ENCODE measurements around the gene NOS1AP. TPM values are rescaled to one million over a fixed set of nuclear protein-coding genes. Genes with fewer than 3 reads are reported as not detected.

NOS1AP gene
- total and polyA plus RNA-seq, 2 donors from 2014 or later = 0.47 to 10.7 TPM

DNA sequence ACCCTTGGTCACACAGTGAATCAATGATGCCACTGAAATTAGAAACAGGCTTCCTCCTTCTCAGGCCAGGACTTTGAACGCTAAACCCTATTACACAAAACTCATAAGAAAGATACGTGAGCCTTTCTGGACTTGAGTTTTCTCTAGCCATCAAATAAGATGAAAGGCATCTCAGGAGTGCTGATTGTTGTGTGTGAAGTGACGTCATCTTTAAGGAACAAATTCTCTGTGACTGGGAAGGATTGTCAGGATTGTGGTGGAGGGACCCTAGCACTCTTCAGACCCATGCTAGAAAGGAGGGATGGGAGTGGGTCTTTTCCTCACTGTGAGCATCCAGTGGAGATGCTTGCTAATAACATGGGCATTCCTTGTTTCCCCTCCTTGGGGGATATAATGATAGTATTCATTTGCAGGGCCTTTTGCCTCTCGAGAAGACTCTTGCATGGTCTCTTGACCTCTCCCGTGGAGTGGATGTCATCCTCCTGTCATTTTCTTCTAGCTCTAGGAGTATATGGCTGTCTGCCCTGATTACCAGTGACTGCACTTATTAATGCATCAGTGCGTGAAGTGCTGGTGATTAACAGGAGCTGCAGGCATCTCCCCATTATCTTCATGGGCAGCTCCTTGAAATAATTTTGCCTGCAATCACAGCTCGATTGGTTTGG, 267.3 kb downstream of the NOS1AP start:
- Histone ChIP-seq H3K9ac (ENCODE audit: low read length in 3 of 3) (no peak overlapping the region), H3K27ac (ENCODE audit: low read depth in 2 of 2, low read length in 2 of 2) (no peak overlapping the region), H3K9me3 (ENCODE audit: control insufficient read depth in 2 of 3, insufficient read depth in 1 of 3, low read length in 3 of 3) (no peaks in the 10 kb centered on the region), H3K4me3 (ENCODE audit: low read length in 3 of 3) (no peak overlapping the region), H3K27me3 (ENCODE audit: control insufficient read depth, insufficient read depth, low read length) (no peaks in the 10 kb centered on the region), H3K36me3 (ENCODE audit: control insufficient read depth in 2 of 3, insufficient read depth in 3 of 3, low read length in 3 of 3) (no peaks in the 10 kb centered on the region), H3K4me1 (ENCODE audit: control insufficient read depth in 2 of 3, insufficient read depth in 2 of 3, low read depth in 1 of 3, low read length in 3 of 3) (no peaks in the 10 kb centered on the region)
- TF ChIP-seq, protein P1, sequence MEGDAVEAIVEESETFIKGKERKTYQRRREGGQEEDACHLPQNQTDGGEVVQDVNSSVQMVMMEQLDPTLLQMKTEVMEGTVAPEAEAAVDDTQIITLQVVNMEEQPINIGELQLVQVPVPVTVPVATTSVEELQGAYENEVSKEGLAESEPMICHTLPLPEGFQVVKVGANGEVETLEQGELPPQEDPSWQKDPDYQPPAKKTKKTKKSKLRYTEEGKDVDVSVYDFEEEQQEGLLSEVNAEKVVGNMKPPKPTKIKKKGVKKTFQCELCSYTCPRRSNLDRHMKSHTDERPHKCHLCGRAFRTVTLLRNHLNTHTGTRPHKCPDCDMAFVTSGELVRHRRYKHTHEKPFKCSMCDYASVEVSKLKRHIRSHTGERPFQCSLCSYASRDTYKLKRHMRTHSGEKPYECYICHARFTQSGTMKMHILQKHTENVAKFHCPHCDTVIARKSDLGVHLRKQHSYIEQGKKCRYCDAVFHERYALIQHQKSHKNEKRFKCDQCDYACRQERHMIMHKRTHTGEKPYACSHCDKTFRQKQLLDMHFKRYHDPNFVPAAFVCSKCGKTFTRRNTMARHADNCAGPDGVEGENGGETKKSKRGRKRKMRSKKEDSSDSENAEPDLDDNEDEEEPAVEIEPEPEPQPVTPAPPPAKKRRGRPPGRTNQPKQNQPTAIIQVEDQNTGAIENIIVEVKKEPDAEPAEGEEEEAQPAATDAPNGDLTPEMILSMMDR (IDR thresholded peaks at IDR 0.05; ENCODE audit: borderline replicate concordance, extremely low read depth, insufficient read depth) = no peak
- DNase-seq (no peak), FAIRE-seq (no peak)
- intact Hi-C loops (cut with DNase I) = no loop called here

DNA sequence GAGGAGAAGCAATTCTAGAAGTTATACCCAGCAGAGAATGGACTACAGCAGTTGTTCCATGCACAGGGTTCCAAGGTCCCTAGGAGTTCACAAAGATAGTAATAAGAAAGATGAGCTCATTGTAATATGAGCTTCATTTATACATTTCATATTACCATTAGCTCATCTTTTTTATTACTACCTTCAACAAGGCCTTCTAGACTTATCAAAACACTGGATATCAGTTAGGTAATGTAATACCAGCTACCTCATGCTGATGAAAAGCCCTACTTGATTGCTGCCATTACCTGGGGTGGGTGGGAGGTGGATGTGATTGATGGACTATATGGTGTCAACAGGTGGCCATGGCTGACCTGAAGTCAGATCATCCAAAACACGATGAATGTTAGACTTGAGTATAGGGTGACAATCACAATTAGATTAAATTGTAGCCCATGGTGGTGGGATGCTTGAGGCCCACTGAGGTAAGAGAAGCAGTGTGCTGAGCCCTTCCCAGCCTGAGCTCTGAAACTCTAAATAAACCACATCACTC, 273.0 kb downstream of the NOS1AP start:
- no peak for FAIRE-seq

DNA sequence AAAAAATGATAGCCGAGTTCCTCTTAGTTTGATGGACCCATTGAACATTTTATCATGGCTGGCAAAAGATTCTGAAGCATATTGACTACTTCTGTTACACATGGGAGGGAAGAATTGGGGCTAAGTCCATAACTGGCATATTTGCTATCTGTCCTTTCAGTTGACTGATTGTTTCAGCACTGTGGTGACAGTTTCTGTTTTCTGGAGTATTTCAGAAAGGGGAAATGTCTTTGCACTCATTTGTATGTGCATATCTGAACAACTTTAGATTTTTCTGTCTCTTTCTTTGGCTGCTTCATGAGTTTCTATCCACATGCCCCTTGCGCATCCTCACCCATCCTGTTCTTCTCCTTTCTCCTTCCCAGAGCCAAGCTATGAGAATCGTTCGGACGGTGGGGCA, 274.0 kb downstream of the NOS1AP start:
- DNase-seq = no peak
- Histone ChIP-seq H3K36me3 (ENCODE audit: control insufficient read depth in 2 of 3, insufficient read depth in 3 of 3, low read length in 3 of 3) (no peaks in the 10 kb centered on the region), H3K9ac (ENCODE audit: low read length in 3 of 3) (no peak overlapping the region), H3K27ac (ENCODE audit: low read depth in 2 of 2, low read length in 2 of 2) (no peak overlapping the region), H3K9me3 (ENCODE audit: control insufficient read depth in 2 of 3, insufficient read depth in 1 of 3, low read length in 3 of 3) (no peaks in the 10 kb centered on the region), H3K4me3 (ENCODE audit: low read length in 3 of 3) (no peak overlapping the region), H3K27me3 (ENCODE audit: control insufficient read depth, insufficient read depth, low read length) (no peaks in the 10 kb centered on the region), H3K4me1 (ENCODE audit: control insufficient read depth in 2 of 3, insufficient read depth in 2 of 3, low read depth in 1 of 3, low read length in 3 of 3) (no peaks in the 10 kb centered on the region)
- TF ChIP-seq, protein P1 (IDR thresholded peaks at IDR 0.05; ENCODE audit: borderline replicate concordance, extremely low read depth, insufficient read depth) = no peak
- intact Hi-C loops (cut with DNase I) = no loop called here
- no peak for FAIRE-seq

More for the DNA sequence above, 273.0 kb downstream of the NOS1AP start:
- H3K36me3 ChIP-seq (ENCODE audit: control insufficient read depth in 2 of 3, insufficient read depth in 3 of 3, low read length in 3 of 3) = no peaks in the 10 kb centered on the region
- TF ChIP-seq, protein P1 (IDR thresholded peaks at IDR 0.05; ENCODE audit: borderline replicate concordance, extremely low read depth, insufficient read depth) = no peak
- no peak for DNase-seq
- intact Hi-C loops (cut with DNase I) = no loop called here
- H3K27ac ChIP-seq (ENCODE audit: low read depth in 2 of 2, low read length in 2 of 2) = no peak overlapping the region
- H3K9ac ChIP-seq (ENCODE audit: low read length in 3 of 3) = no peak overlapping the region
- no peaks in the 10 kb centered on the region for H3K9me3 ChIP-seq (ENCODE audit: control insufficient read depth in 2 of 3, insufficient read depth in 1 of 3, low read length in 3 of 3)
- H3K4me1 ChIP-seq (ENCODE audit: control insufficient read depth in 2 of 3, insufficient read depth in 2 of 3, low read depth in 1 of 3, low read length in 3 of 3) = no peaks in the 10 kb centered on the region
- H3K4me3 ChIP-seq (ENCODE audit: low read length in 3 of 3) = no peak overlapping the region
- no peaks in the 10 kb centered on the region for H3K27me3 ChIP-seq (ENCODE audit: control insufficient read depth, insufficient read depth, low read length)
